ENCODE measurements around the gene SMARCA2.
A peak's percentile ranks its signal among the peaks of the same experiment; 100 is the strongest.
"Not testable (repeated sequence)": the region's sequence is repeated elsewhere in the genome, so short reads cannot be mapped to it uniquely, and the experiment has no call there.

SMARCA2 gene

GRCh38 chr9:2128618-2129017 is 113.5 kb downstream of the SMARCA2 start:
- DNase-seq (ENCODE audit: low read depth, low spot score): no peak
- H3K27ac ChIP-seq: no peak overlapping the region

- H3K27ac ChIP-seq: no peak overlapping the region
- no peak for DNase-seq (ENCODE audit: low read depth, low spot score)
Observed at GRCh38 chr9:2130941-2131340, 115.8 kb downstream of the SMARCA2 start.

- DNase-seq (ENCODE audit: low read depth, low spot score): no peak
- no peak overlapping the region for H3K27ac ChIP-seq
Observed at GRCh38 chr9:2132484-2133082, 117.4 kb downstream of the SMARCA2 start.

- DNase-seq (ENCODE audit: low read depth, low spot score): no peak
- H3K27ac ChIP-seq: no peak overlapping the region
Observed at GRCh38 chr9:2134391-2134790, 119.2 kb downstream of the SMARCA2 start.

GRCh38 chr9:2138646-2139045 is 123.5 kb downstream of the SMARCA2 start:
- DNase-seq (ENCODE audit: low read depth, low spot score): no peak
- no peak overlapping the region for H3K27ac ChIP-seq

- H3K27ac ChIP-seq: no peak overlapping the region
- DNase-seq (ENCODE audit: low read depth, low spot score): no peak
Observed at GRCh38 chr9:2140600-2141223, 125.6 kb downstream of the SMARCA2 start.

GRCh38 chr9:2142212-2142611 is 127.1 kb downstream of the SMARCA2 start:
- DNase-seq (ENCODE audit: low read depth, low spot score): no peak
- H3K27ac ChIP-seq: no peak overlapping the region

GRCh38 chr9:2144619-2145018 is 129.5 kb downstream of the SMARCA2 start:
- DNase-seq (ENCODE audit: low read depth, low spot score): no peak
- H3K27ac ChIP-seq: no peak overlapping the region

- no peak overlapping the region for H3K27ac ChIP-seq
- no peak for DNase-seq (ENCODE audit: low read depth, low spot score)
Observed at GRCh38 chr9:2145746-2146145, 130.6 kb downstream of the SMARCA2 start.

- not testable (repeated sequence) for H3K27ac ChIP-seq; DNase-seq (ENCODE audit: low read depth, low spot score)
Observed at GRCh38 chr9:2146700-2147099, 131.6 kb downstream of the SMARCA2 start.

GRCh38 chr9:2150338-2150737 is 135.2 kb downstream of the SMARCA2 start:
- H3K27ac ChIP-seq: no peak overlapping the region
- no peak for DNase-seq (ENCODE audit: low read depth, low spot score)

- no peak overlapping the region for H3K27ac ChIP-seq
- DNase-seq (ENCODE audit: low read depth, low spot score): no peak
Observed at GRCh38 chr9:2151171-2151570, 136.0 kb downstream of the SMARCA2 start.

GRCh38 chr9:2152966-2153629 is 138.0 kb downstream of the SMARCA2 start:
- H3K27ac ChIP-seq: no peak overlapping the region
- DNase-seq (ENCODE audit: low read depth, low spot score): no peak

GRCh38 chr9:2153630-2154217 is 138.6 kb downstream of the SMARCA2 start:
- DNase-seq (ENCODE audit: low read depth, low spot score): no peak
- no peak overlapping the region for H3K27ac ChIP-seq

GRCh38 chr9:2154731-2155130 is 139.6 kb downstream of the SMARCA2 start:
- DNase-seq (ENCODE audit: low read depth, low spot score): no peak

GRCh38 chr9:2155966-2156365 is 140.8 kb downstream of the SMARCA2 start:
- DNase-seq (ENCODE audit: low read depth, low spot score): no peak
- H3K27ac ChIP-seq: peak overlapping the region; percentile 5

More at GRCh38 chr9:2154731-2155130, 139.6 kb downstream of the SMARCA2 start:
- H3K27ac ChIP-seq: no peak overlapping the region

GRCh38 chr9:2157277-2158110 is 142.3 kb downstream of the SMARCA2 start:
- H3K27ac ChIP-seq: peak overlapping the region; percentile 61
- peak; percentile 39 for DNase-seq (ENCODE audit: low read depth, low spot score)

- peak overlapping the region; percentile 61 for H3K27ac ChIP-seq
- DNase-seq (ENCODE audit: low read depth, low spot score): no peak
Observed at GRCh38 chr9:2158111-2158610, 143.0 kb downstream of the SMARCA2 start.

GRCh38 chr9:2158766-2159430 is 143.8 kb downstream of the SMARCA2 start:
- peak overlapping the region; percentile 61 for H3K27ac ChIP-seq
- no peak for DNase-seq (ENCODE audit: low read depth, low spot score)

Measured in epithelial cell of prostate (primary cell).